HL-60 (cell line): Measurements from ENCODE around the gene MED26.

Source experiments
- CTCF ChIP-seq: IDR thresholded peaks from one replicate; pipeline ENCODE4 v1.5.1; 2011; ENCODE audit warnings: low read length, control low read depth, inconsistent platforms; ENCODE audit not compliant: insufficient read depth
- POLR2AphosphoS5 ChIP-seq: IDR thresholded peaks from 2 replicates; pipeline ENCODE4 v1.6.1; 2012; ENCODE audit warnings: low read depth

GRCh38 chr19:16650821-16651220, 22.8 kb upstream of the MED26 start:
- TF ChIP-seq CTCF (no peak), POLR2AphosphoS5 (no peak)
